Measurements from ENCODE around the gene TMEM108.
A peak's percentile ranks its signal among the peaks of the same experiment; 100 is the strongest.

TMEM108 gene

DNA sequence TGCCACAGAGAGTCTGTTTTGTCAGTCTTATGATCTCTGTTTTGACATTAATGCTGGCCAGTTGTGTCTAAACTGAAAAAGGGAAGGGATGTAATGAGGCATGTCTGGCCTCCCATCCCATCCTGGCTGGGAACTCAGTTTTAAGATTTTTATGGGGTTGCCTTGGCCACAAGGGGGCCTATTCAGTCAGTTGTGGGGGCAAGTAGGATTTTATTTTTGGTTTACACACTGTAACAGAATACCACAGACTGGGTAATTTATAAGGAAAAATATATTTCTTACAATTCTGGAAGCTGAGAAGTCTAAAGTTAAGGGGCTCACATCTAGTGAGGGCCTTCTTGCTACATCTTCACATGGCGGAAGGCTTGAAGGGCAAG, 129.8 kb downstream of the TMEM108 start:
- no peak for DNase-seq

- no peak for DNase-seq
Observed at GRCh38 chr3:133169331-133170068, 131.3 kb downstream of the TMEM108 start.

GRCh38 chr3:133171831-133172230, 133.6 kb downstream of the TMEM108 start:
- no peak for DNase-seq

GRCh38 chr3:133181392-133182150, 143.4 kb downstream of the TMEM108 start:
- no peak for DNase-seq

- no peak for DNase-seq
Observed at GRCh38 chr3:133187870-133188379, 149.7 kb downstream of the TMEM108 start.

DNA sequence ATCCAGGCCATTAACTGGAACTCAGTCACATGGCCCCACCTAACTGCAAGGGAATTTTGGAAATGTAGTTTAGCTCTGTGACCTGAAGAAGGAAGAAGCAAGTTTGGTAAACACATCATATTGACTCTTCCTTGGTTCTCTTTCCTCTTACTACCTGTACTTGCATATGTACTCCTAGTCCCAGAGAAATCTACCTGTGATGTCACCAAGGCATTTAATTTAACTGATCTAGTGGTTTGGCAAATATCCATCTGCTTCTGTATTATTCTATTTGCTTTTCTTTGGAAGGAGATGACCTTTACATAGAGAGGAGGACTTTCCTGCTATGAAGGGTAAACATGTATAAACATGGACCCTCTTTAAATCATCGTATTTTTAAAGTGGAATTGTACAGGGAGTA, 150.8 kb downstream of the TMEM108 start:
- DNase-seq, result no peak

DNA sequence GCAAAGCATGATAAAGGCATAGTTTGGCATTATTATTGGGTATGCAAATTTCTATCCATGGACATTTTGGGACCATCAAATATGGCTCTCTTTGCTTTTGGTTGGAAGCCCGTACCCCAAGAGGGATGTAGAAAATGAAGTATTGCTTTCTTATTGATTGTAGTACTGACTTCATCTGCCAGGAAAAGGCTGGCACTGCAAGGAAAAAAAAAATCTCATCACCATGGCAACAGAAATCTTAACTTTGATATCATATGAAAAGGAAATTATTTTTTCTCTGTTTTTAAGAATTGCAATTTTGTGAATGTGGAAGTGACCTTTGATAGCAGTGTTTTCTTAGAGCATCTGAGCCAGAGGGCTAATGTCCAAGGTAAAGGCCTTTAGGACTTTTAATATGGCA, 151.7 kb downstream of the TMEM108 start:
- DNase-seq, result no peak

- no peak for DNase-seq
Observed at GRCh38 chr3:133191818-133192217, 153.6 kb downstream of the TMEM108 start.

DNA sequence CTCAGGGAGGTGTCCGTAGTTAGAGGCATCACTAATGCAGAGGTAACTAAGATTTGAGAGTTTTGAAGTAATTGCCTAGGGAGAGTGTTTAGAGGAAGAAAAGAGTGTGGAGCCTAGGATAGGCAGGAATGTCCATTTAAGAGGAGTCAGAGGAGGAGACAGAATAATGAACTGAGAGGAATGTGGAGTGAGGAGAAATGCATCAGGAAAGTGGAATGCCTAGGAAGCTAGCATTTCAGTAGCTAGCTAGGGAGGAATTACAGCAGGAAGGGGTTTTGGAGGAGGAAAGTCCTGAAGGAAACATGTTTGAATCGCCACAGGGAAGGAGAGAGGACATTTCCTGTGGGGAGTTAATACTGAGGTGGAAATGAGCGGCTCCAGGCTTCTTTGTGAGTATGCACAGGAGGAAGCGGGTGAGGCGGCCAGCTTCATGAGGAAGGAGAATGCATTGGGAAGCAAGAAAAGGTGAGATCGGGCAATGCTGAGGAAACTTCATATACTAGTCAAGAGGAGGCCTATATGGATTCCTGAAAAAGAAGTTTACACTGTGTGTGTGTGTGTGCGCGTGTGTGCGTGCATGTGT, 154.3 kb downstream of the TMEM108 start:
- DNase-seq, result no peak

DNA sequence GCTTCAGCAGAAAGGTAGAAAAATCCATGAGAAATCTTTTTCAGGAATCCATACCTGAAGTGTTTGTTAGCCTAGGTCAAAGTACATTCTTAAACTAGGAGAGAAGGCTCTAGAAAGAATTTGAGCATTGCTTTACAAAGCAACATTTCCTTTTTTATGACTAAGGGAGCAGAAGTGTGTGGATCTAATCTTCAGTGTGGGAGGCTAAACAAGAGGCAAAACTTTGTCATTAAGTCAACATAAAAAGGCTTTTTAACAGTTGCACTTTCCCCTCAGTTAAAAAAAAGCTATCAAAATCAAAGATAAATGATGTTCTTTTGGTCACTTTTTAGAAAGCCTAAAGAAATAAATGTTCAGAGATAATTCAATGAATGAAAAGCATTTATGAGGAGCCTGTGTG, 154.8 kb downstream of the TMEM108 start:
- no peak for DNase-seq

GRCh38 chr3:133196527-133196926, 158.3 kb downstream of the TMEM108 start:
- DNase-seq, result no peak

- no peak for DNase-seq
Observed at GRCh38 chr3:133197619-133198018, 159.4 kb downstream of the TMEM108 start.

GRCh38 chr3:133206921-133207320, 168.7 kb downstream of the TMEM108 start:
- no peak for DNase-seq

GRCh38 chr3:133208184-133208583, 170.0 kb downstream of the TMEM108 start:
- no peak for DNase-seq

GRCh38 chr3:133209871-133210550, 171.8 kb downstream of the TMEM108 start:
- peak; percentile 77 for DNase-seq

DNA sequence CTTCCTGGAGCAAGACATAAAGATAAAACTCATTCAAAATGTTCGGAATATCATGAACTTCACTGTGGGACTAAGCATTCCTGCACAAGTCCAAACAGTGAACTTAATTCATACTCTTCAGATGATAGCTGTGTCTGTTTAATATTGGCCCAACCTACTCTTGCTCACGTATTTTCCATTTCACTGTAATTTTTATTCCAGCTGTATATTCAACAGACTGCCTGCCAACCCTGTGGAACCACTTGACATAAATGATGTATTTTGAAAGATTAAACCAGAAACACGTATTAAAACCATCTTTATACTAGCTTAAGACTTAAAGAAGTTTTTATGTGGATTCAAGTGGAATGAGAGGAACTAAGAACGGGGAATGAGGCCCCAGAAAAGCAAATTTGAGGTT, 172.5 kb downstream of the TMEM108 start:
- no peak for DNase-seq

- peak; percentile 93 for DNase-seq
Observed at GRCh38 chr3:133211449-133211848, 173.3 kb downstream of the TMEM108 start.

DNA sequence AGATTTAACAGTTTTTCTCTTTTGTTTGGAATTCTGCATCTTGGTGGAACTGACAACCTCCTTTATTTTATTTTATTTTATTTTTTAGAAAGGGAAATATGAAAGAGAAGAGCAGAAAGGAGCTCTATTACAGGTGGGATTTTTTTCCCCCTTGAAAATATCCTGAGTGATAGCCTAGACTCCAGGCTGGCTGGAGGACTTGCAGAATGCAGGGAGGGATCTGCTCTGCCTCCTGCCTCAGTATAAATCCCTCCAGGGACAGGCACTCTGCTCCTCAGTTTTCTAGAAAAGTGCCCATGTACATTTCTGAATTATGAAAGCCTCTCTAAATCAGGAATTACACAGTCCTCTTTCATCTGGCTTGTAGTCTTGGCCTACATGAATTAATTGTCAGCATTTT, 173.7 kb downstream of the TMEM108 start:
- DNase-seq, result no peak

DNA sequence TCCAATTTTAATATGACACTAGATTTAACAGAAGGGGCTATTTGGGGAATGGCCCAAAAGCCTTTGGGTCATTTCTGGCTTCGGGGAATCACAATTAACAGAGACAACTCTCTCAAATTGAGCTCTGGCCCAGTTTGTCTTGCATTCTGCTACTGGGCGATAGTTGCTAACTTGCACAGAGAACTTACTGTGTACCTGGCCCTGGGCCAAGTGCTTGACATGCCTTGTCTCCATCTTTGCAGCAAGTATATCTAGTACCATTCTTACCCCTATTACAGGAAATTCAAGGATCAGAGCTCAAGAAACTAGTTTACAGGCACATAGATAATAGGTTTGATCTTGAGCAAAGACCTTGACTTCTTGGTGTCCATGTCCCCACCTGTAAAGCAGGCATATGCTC, 175.7 kb downstream of the TMEM108 start:
- DNase-seq, result no peak

DNA sequence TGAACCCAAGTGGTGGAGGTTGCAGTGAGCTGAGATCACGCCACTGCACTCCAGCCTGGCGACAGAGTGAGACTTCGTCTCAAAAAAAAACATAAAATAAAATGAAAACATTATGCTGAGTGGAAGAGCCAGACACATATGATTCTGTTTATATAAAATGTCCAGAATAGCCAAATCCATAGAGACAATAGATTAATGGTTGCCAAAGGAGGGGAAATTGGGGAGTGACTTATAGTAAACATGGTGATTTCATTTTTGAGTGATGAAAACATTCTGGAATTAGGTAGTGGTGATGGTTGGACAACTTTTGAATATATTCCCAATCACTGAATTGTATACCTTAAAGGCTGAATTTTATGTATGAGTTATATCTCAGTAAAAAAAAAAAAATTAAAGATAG, 189.6 kb downstream of the TMEM108 start:
- no peak for DNase-seq

- no peak for DNase-seq
Observed at GRCh38 chr3:133230195-133230594, 192.0 kb downstream of the TMEM108 start.

DNA sequence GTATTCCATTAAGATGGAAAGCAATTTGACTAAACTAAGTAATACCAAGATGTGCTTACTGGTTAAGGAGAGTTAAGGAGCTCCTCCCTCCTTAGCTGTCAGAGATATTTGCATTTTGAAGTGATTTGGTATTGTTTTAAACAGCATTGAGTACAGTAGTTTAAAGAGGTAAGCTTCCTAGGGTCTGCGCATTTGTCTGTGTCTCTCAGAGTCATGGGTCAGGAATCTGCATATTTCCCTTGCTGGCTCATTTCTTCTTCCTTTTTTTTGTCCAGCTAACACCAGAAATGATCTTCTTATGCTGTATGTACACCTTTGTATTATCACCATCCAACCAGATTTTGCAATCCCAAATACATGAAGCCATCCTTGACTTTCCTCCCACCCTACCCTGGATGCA, 198.7 kb downstream of the TMEM108 start:
- DNase-seq, result no peak

DNA sequence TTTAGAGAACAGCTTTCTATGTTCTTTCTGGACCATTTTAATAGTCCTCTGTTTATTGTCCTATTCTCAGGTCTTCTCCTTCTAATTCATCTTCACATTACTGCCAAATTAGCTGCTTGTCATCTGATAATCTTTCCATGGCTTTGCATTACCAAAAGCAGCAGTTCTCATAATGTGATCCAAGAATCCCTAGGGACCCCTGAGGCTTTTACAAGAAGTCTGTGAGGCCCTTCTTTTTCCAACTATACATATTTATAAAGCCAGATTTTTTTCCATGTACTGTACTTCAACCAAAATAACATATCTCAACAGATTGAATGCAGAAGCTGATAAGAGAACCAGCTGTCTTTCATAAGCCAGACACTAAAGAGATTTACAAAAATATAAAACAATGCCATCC, 199.2 kb downstream of the TMEM108 start:
- DNase-seq, result no peak

Measured in hematopoietic multipotent progenitor cell treated with erythropoietin and hydrocortisone succinate and interleukin-3 and kit ligand, for 4 days (in vitro differentiated cells).